IMR-90 (cell line): ENCODE results near the gene TECPR2. TPM values are rescaled to one million over a fixed set of nuclear protein-coding genes. Genes with fewer than 3 reads are reported as not detected.

ENCODE experiments used
- ATAC-seq: fragments of 200-7000 bp; cut with Tn5 transposase; 2 replicates; pipeline ENCODE4 v1.9.1; 2020; ENCODE audit warnings: low read depth, mild to moderate bottlenecking, moderate library complexity
- BruUV-seq: library from RNA; stranded (reverse); fragments of 400-500 nt; replicated peaks from 2 replicates; lab custom pipeline; 2021; lab: Mats Ljungman, UMichigan
- CTCF ChIA-PET: fragments of 300-600 bp; formaldehyde crosslinking; extraction: SDS; loops from one replicate; lab custom pipeline; 2021; ENCODE audit warnings: antibody characterized with exemption; lab: Yijun Ruan, JAX
- POLR2A ChIA-PET: fragments of 300-600 bp; sonication (Branson Sonifier 250); formaldehyde crosslinking; loops from one replicate; lab custom pipeline; 2022; ENCODE audit warnings: antibody characterized with exemption; ENCODE audit not compliant: unreplicated experiment; lab: Charles Lee
- DNase-seq: peaks from one replicate; pipeline ENCODE4 v3.0.0; 2013
- H2AFZ ChIP-seq: replicated peaks from 2 replicates; pipeline ENCODE3; 2013; ENCODE audit warnings: low read length, mild to moderate bottlenecking; ENCODE audit not compliant: poor library complexity
- H2AK5ac ChIP-seq: 2 replicates; pipeline ENCODE4 v1.6.1; 2013; ENCODE audit warnings: low read depth, low read length, inconsistent platforms
- H2AK9ac ChIP-seq: replicated peaks from 2 replicates; pipeline ENCODE3; 2013; ENCODE audit warnings: mild to moderate bottlenecking, low read depth, low read length, moderate library complexity; ENCODE audit not compliant: poor library complexity
- H2BK120ac ChIP-seq: 2 replicates; pipeline ENCODE4 v1.6.1; 2013; ENCODE audit warnings: low read depth, low read length, inconsistent platforms
- H2BK15ac ChIP-seq: 3 replicates; pipeline ENCODE4 v1.6.1; 2013; ENCODE audit warnings: low read depth, low read length, inconsistent platforms
- H2BK20ac ChIP-seq: 2 replicates; pipeline ENCODE4 v1.6.1; 2013; ENCODE audit warnings: low read depth, mild to moderate bottlenecking, inconsistent platforms, low read length, moderate library complexity
- H2BK5ac ChIP-seq: 2 replicates; pipeline ENCODE4 v1.6.1; 2013; ENCODE audit warnings: mild to moderate bottlenecking, low read depth, low read length, inconsistent platforms; ENCODE audit not compliant: poor library complexity, severe bottlenecking
- H3K14ac ChIP-seq: replicated peaks from 2 replicates; pipeline ENCODE4 v1.6.1; 2013; ENCODE audit warnings: low read depth, low read length, inconsistent platforms
- H3K18ac ChIP-seq: 2 replicates; pipeline ENCODE4 v1.6.1; 2013; ENCODE audit warnings: low read depth, low read length, control low read depth
- H3K23ac ChIP-seq: 2 replicates; pipeline ENCODE4 v1.6.1; 2013; ENCODE audit warnings: low read depth, low read length, inconsistent platforms
- H3K27ac ChIP-seq: 2 replicates; pipeline ENCODE4 v1.5.1; 2013; ENCODE audit warnings: mild to moderate bottlenecking, control low read depth, low read length; ENCODE audit not compliant: insufficient read depth
- H3K27me3 ChIP-seq: 2 replicates; pipeline ENCODE4 v1.6.1; 2013; ENCODE audit warnings: low read length; ENCODE audit not compliant: control insufficient read depth, insufficient read depth
- H3K36me3 ChIP-seq: 2 replicates; pipeline ENCODE4 v1.6.1; 2013; ENCODE audit warnings: low read length, mixed read lengths; ENCODE audit not compliant: control insufficient read depth, insufficient read depth
- H3K4ac ChIP-seq: 2 replicates; pipeline ENCODE4 v1.6.1; 2013; ENCODE audit warnings: low read depth, low read length, inconsistent platforms
- H3K4me1 ChIP-seq: 2 replicates; pipeline ENCODE4 v1.6.1; 2013; ENCODE audit warnings: low read length, mixed read lengths; ENCODE audit not compliant: control insufficient read depth, insufficient read depth
- H3K4me2 ChIP-seq: 2 replicates; pipeline ENCODE4 v1.6.1; 2013; ENCODE audit warnings: low read depth, mild to moderate bottlenecking, control low read depth, low read length, moderate library complexity
- H3K4me3 ChIP-seq: 2 replicates; pipeline ENCODE4 v1.5.1; 2013; ENCODE audit warnings: low read depth, mild to moderate bottlenecking, control low read depth, low read length, moderate library complexity; ENCODE audit not compliant: insufficient read depth
- H3K56ac ChIP-seq: 2 replicates; pipeline ENCODE4 v1.6.1; 2013; ENCODE audit warnings: low read length, inconsistent platforms; ENCODE audit not compliant: insufficient read depth; ENCODE audit errors: extremely low read depth
- H3K79me1 ChIP-seq, 2 experiments: 2 replicates each; pipeline ENCODE4 v1.6.1; 2013; ENCODE audit warnings: low read length in 2 of 2, inconsistent platforms in 1 of 2, low read depth in 1 of 2
- H3K9ac ChIP-seq: 2 replicates; pipeline ENCODE4 v1.6.1; 2013; ENCODE audit warnings: low read depth, low read length, control low read depth
- H3K9me1 ChIP-seq: 2 replicates; pipeline ENCODE4 v1.6.1; 2013; ENCODE audit warnings: low read length, inconsistent platforms; ENCODE audit not compliant: insufficient read depth
- H3K9me3 ChIP-seq: 2 replicates; pipeline ENCODE4 v1.6.1; 2013; ENCODE audit warnings: low read length; ENCODE audit not compliant: control insufficient read depth, insufficient read depth
- H4K20me1 ChIP-seq: 2 replicates; pipeline ENCODE4 v1.6.1; 2013; ENCODE audit warnings: low read length, inconsistent platforms; ENCODE audit not compliant: insufficient read depth
- H4K5ac ChIP-seq: 2 replicates; pipeline ENCODE4 v1.6.1; 2013; ENCODE audit warnings: mild to moderate bottlenecking, low read depth, low read length, control low read depth
- H4K8ac ChIP-seq, 2 experiments: 2 replicates each; pipeline ENCODE4 v1.6.1; 2013; ENCODE audit warnings: low read depth in 2 of 2, low read length in 2 of 2, control low read depth in 1 of 2, inconsistent platforms in 1 of 2
- H4K91ac ChIP-seq: 2 replicates; pipeline ENCODE4 v1.6.1; 2013; ENCODE audit warnings: low read depth, low read length, inconsistent platforms; ENCODE audit not compliant: insufficient read depth
- BHLHE40 ChIP-seq: fragments of 150-350 bp; IDR thresholded peaks from 2 replicates; pipeline ENCODE4 v1.6.1; 2016; ENCODE audit warnings: mild to moderate bottlenecking, low read depth, low read length
- CEBPB ChIP-seq: IDR thresholded peaks from 2 replicates; pipeline ENCODE4 v1.6.1; 2012; ENCODE audit warnings: low read depth, low read length, improper control_type of control experiment
- CHD1 ChIP-seq: IDR thresholded peaks from 2 replicates; pipeline ENCODE4 v1.6.1; 2012; ENCODE audit warnings: low read depth, low read length, improper control_type of control experiment
- CTCF ChIP-seq: conservative IDR thresholded peaks from 2 replicates; pipeline ENCODE4 v1.5.1; 2012; ENCODE audit warnings: mild to moderate bottlenecking, low read depth, low read length, improper control_type of control experiment
- ELK1 ChIP-seq: fragments of 150-350 bp; IDR thresholded peaks from 2 replicates; pipeline ENCODE4 v1.6.1; 2016; ENCODE audit warnings: low read depth, mild to moderate bottlenecking, low read length, moderate library complexity, borderline replicate concordance
- FOS ChIP-seq: fragments of 150-350 bp; IDR thresholded peaks from 2 replicates; pipeline ENCODE4 v1.6.1; 2016; ENCODE audit warnings: low read depth, low read length
- MAFK ChIP-seq: IDR thresholded peaks from 2 replicates; pipeline ENCODE4 v1.6.1; 2012; ENCODE audit warnings: low read depth, low read length, improper control_type of control experiment
- MAZ ChIP-seq: IDR thresholded peaks from 2 replicates; pipeline ENCODE4 v1.6.1; 2012; ENCODE audit warnings: low read depth, mild to moderate bottlenecking, low read length, improper control_type of control experiment, moderate library complexity, borderline replicate concordance
- MXI1 ChIP-seq: IDR thresholded peaks from 2 replicates; pipeline ENCODE4 v1.6.1; 2012; ENCODE audit warnings: low read depth, mild to moderate bottlenecking, low read length, moderate library complexity, borderline replicate concordance
- NFE2L2 ChIP-seq: fragments of 150-350 bp; IDR thresholded peaks from 2 replicates; pipeline ENCODE4 v1.6.1; 2016; ENCODE audit warnings: low read depth, mild to moderate bottlenecking, low read length
- POLR2A ChIP-seq: IDR thresholded peaks from 2 replicates; pipeline ENCODE4 v1.6.1; 2012; ENCODE audit warnings: mild to moderate bottlenecking, low read depth, low read length
- RAD21 ChIP-seq: IDR thresholded peaks from 2 replicates; pipeline ENCODE4 v1.6.1; 2012; ENCODE audit warnings: low read length, improper control_type of control experiment
- RCOR1 ChIP-seq: IDR thresholded peaks from 2 replicates; pipeline ENCODE4 v1.6.1; 2012; ENCODE audit warnings: mild to moderate bottlenecking, low read length, improper control_type of control experiment; ENCODE audit not compliant: insufficient replicate concordance
- RFX5 ChIP-seq: IDR thresholded peaks from 2 replicates; pipeline ENCODE4 v1.8.0; 2012; ENCODE audit warnings: low read depth, mild to moderate bottlenecking, low read length, moderate library complexity
- SMC3 ChIP-seq: fragments of 150-350 bp; IDR thresholded peaks from 2 replicates; pipeline ENCODE4 v1.6.1; 2016; ENCODE audit warnings: low read depth, mild to moderate bottlenecking, antibody characterized with exemption, low read length, moderate library complexity
- USF2 ChIP-seq: fragments of 150-350 bp; IDR thresholded peaks from 2 replicates; pipeline ENCODE4 v1.6.1; 2017; ENCODE audit warnings: mild to moderate bottlenecking, antibody characterized with exemption, low read length, low read depth
- WGBS, 2 experiments: methylation state at CpG; one replicate each; pipeline versions ENCODE4 v1.1.5 to v1.1.7; 2013; ENCODE audit warnings: missing lambda C conversion rate in 2 of 2; ENCODE audit not compliant: insufficient read length in 1 of 2; ENCODE audit errors: extremely low coverage in 2 of 2; 5-methylcytosine and 5-hydroxymethylcytosine counted together
- dilution Hi-C: fragments of 300-500 bp; cut with HindIII; formaldehyde crosslinking; loops from one replicate; pipeline ENCODE4 v1.14.3; 2018; ENCODE audit warnings: low sequenced_read_pairs; ENCODE audit not compliant: unreplicated experiment
- in situ Hi-C: fragments of 300-500 bp; cut with MboI; formaldehyde crosslinking; loops from 3 replicates; pipeline ENCODE4 v1.14.3; 2019; ENCODE audit warnings: low sequenced_read_pairs, inconsistent platforms, mixed read lengths
- intact Hi-C: fragments of 100-400 bp; cut with micrococcal nuclease; formaldehyde crosslinking; loops from 2 replicates; pipeline ENCODE4 v1.10.0; 2022
- polyA plus RNA-seq, 3 experiments: library from polyadenylated mRNA; depleted of rRNA; stranded (reverse); fragments of >200 nt; gene quantifications; 2 replicates each; pipeline ENCODE4 v1.2.3, GENCODE V29; 2012; ENCODE audit warnings: low replicate concordance in 1 of 3
- total RNA-seq: library from RNA; depleted of rRNA; stranded (reverse); fragments of >200 nt; gene quantifications from 2 replicates; pipeline ENCODE4 v1.2.3, GENCODE V29; 2012

TECPR2 gene
- total and polyA plus RNA-seq, 2 of the 4 experiments (the other 2 are of a cell fraction): 9.5 to 11.7 TPM

- no peak overlapping the region for H3K14ac ChIP-seq
- H3K4me2 ChIP-seq: no peak overlapping the region
- no peak overlapping the region for H2BK120ac ChIP-seq
- WGBS, 2 experiments: 91% methylated on average over 5 of the region's 12 CpGs; no CpG with 5 or more reads in 1 of the 2 experiments
- no peak overlapping the region for H3K56ac ChIP-seq
- no peak overlapping the region for H3K18ac ChIP-seq
- DNase-seq (no peak), ATAC-seq (no peak)
- CTCF ChIA-PET: interaction anchor here (1.1 kb wide), 1 partner anchor 21 kb away, joined by 3 read pairs; no protein-coding TSS in a partner anchor
- POLR2A ChIA-PET: interaction anchor here (0.6 kb wide), 1 partner anchor 55 kb away, joined by 3 read pairs; the partner anchor contains the start of genes CINP and TECPR2
- H4K20me1 ChIP-seq: no peaks in the 10 kb centered on the region
- H2AFZ ChIP-seq: no peak overlapping the region
- dilution Hi-C loops: no loop called here
- H3K27ac ChIP-seq: no peak overlapping the region
- H3K9me1 ChIP-seq: peaks cover 10% of the 10 kb centered on the region; the same call in 1 of the 2 replicates
- peaks cover 21% of the 10 kb centered on the region for H3K36me3 ChIP-seq
- intact Hi-C loops: no loop called here
- no peak overlapping the region for H4K8ac ChIP-seq
- H3K27me3 ChIP-seq: no peaks in the 10 kb centered on the region
- TF ChIP-seq CTCF (no peak), RFX5 (no peak), USF2 (no peak), RCOR1 (no peak), CHD1 (no peak), BHLHE40 (no peak), NFE2L2 (no peak), MAZ (no peak), MXI1 (no peak), POLR2A (no peak), CEBPB (no peak), MAFK (no peak), RAD21 (no peak), ELK1 (no peak), FOS (no peak), SMC3 (no peak)
- peaks cover 0 to 8% of the 10 kb centered on the region in 2 experiments; a peak in 2 of 4 replicates for H3K79me1 ChIP-seq
- H2AK9ac ChIP-seq: no peak overlapping the region
- H4K91ac ChIP-seq: no peak overlapping the region
- H3K23ac ChIP-seq: no peak overlapping the region
- no peak overlapping the region for H2BK15ac ChIP-seq
- no peak overlapping the region for H2BK5ac ChIP-seq
- H4K5ac ChIP-seq: no peak overlapping the region
- no peak overlapping the region for H3K4me3 ChIP-seq
- no peaks in the 10 kb centered on the region for H3K9me3 ChIP-seq
- in situ Hi-C loops: no loop called here
- no peak overlapping the region for H2AK5ac ChIP-seq
- no peak overlapping the region for H3K4ac ChIP-seq
- no peak overlapping the region for H2BK20ac ChIP-seq
- BruUV-seq: no TSS peak
- no peak overlapping the region for H3K9ac ChIP-seq
- H3K4me1 ChIP-seq: no peaks in the 10 kb centered on the region
Measured at GRCh38 chr14:102417646-102418045, 54.9 kb downstream of the TECPR2 start.
